SW480 (cell line): ENCODE data around the gene LAMA4.

Experiments used
- DNase-seq: peaks from one replicate; pipeline ENCODE4 v3.0.0-alpha.2; 2016; ENCODE audit warnings: low spot score

LAMA4 gene

GRCh38 chr6:112279031-112279935 is 24.9 kb upstream of the LAMA4 start:
- no peak for DNase-seq

GRCh38 chr6:112275365-112275764 is 21.0 kb upstream of the LAMA4 start:
- no peak for DNase-seq

GRCh38 chr6:112274774-112275173 is 20.4 kb upstream of the LAMA4 start:
- DNase-seq = no peak

- no peak for DNase-seq
Observed at GRCh38 chr6:112272799-112273198, 18.4 kb upstream of the LAMA4 start.

GRCh38 chr6:112270756-112271155 is 16.4 kb upstream of the LAMA4 start:
- no peak for DNase-seq

- DNase-seq = peak; percentile 17
Observed at GRCh38 chr6:112269979-112270566, 15.7 kb upstream of the LAMA4 start.

- no peak for DNase-seq
Observed at GRCh38 chr6:112269114-112269513, 14.7 kb upstream of the LAMA4 start.

- DNase-seq = no peak
Observed at GRCh38 chr6:112268654-112269053, 14.3 kb upstream of the LAMA4 start.

GRCh38 chr6:112268019-112268418 is 13.7 kb upstream of the LAMA4 start:
- DNase-seq = no peak

- DNase-seq = no peak
Observed at GRCh38 chr6:112266331-112266730, 12.0 kb upstream of the LAMA4 start.

GRCh38 chr6:112259337-112259675 is 4.9 kb upstream of the LAMA4 start:
- no peak for DNase-seq

GRCh38 chr6:112258642-112259336 is 4.4 kb upstream of the LAMA4 start:
- peak; percentile 19 for DNase-seq

- no peak for DNase-seq
Observed at GRCh38 chr6:112257178-112257855, 3.0 kb upstream of the LAMA4 start.

- no peak for DNase-seq
Observed at GRCh38 chr6:112254921-112255320, 554 bp upstream of the LAMA4 start.

- no peak for DNase-seq
Observed at GRCh38 chr6:112253498-112253840, 898 bp downstream of the LAMA4 start.

GRCh38 chr6:112252571-112253497 is 1.5 kb downstream of the LAMA4 start:
- no peak for DNase-seq

- peak; percentile 54 for DNase-seq
Observed at GRCh38 chr6:112251171-112251875, 3.0 kb downstream of the LAMA4 start.

- DNase-seq = no peak
Observed at GRCh38 chr6:112249489-112249888, 4.9 kb downstream of the LAMA4 start.

GRCh38 chr6:112247275-112247674 is 7.1 kb downstream of the LAMA4 start:
- DNase-seq = no peak

GRCh38 chr6:112245511-112246203 is 8.7 kb downstream of the LAMA4 start:
- DNase-seq = no peak
